Astrocyte (in vitro differentiated cells and primary cell): ENCODE data around the gene DMBX1. TPM values are rescaled to one million over a fixed set of nuclear protein-coding genes. Genes with fewer than 3 reads are reported as not detected.
A peak's percentile ranks its signal among the peaks of the same experiment; 100 is the strongest.

Experiments used
- DNase-seq: peaks from one replicate; pipeline ENCODE4 v3.0.0-alpha.2; 2010; ENCODE audit warnings: low read depth
- FAIRE-seq: peaks from 2 replicates; lab custom pipeline; 2011; peaks lifted over from hg19 to GRCh38; lab: Jason Lieb, UNC
- H2AFZ ChIP-seq: 2 replicates; pipeline ENCODE4 v1.6.0; 2012; ENCODE audit warnings: low read depth, low read length, inconsistent platforms
- H3K27ac ChIP-seq: 2 replicates; pipeline ENCODE4 v1.5.1; 2011; ENCODE audit warnings: low read depth, low read length, inconsistent platforms
- H3K27me3 ChIP-seq: 2 replicates; pipeline ENCODE4 v1.6.0; 2011; ENCODE audit warnings: low read length, inconsistent platforms; ENCODE audit not compliant: insufficient read depth
- H3K36me3 ChIP-seq: 2 replicates; pipeline ENCODE4 v1.5.1; 2011; ENCODE audit warnings: low read length, inconsistent platforms; ENCODE audit not compliant: insufficient read depth
- H3K4me1 ChIP-seq: 2 replicates; pipeline ENCODE4 v1.5.1; 2011; ENCODE audit warnings: low read length, inconsistent platforms; ENCODE audit not compliant: insufficient read depth
- H3K4me2 ChIP-seq: 2 replicates; pipeline ENCODE4 v1.6.0; 2012; ENCODE audit warnings: low read length, inconsistent platforms
- H3K4me3 ChIP-seq: 2 replicates; pipeline ENCODE4 v1.5.1; 2011; ENCODE audit warnings: low read depth, mild to moderate bottlenecking, low read length, inconsistent platforms; ENCODE audit not compliant: insufficient read depth
- H3K79me2 ChIP-seq: 2 replicates; pipeline ENCODE4 v1.6.0; 2012; ENCODE audit warnings: mild to moderate bottlenecking, low read length, inconsistent platforms; ENCODE audit not compliant: insufficient read depth
- H3K9ac ChIP-seq: 2 replicates; pipeline ENCODE4 v1.6.0; 2012; ENCODE audit warnings: mild to moderate bottlenecking, low read length, inconsistent platforms
- H3K9me3 ChIP-seq: 2 replicates; pipeline ENCODE4 v1.5.1; 2012; ENCODE audit warnings: low read depth, mild to moderate bottlenecking, low read length, inconsistent platforms; ENCODE audit not compliant: insufficient read depth
- H4K20me1 ChIP-seq: 2 replicates; pipeline ENCODE4 v1.6.0; 2012; ENCODE audit warnings: low read length, inconsistent platforms; ENCODE audit not compliant: insufficient read depth
- H3K27ac Mint-ChIP-seq: one replicate; pipeline ENCODE4 v1.8.0; 2021; ENCODE audit warnings: mild to moderate bottlenecking, mixed read lengths; ENCODE audit not compliant: unreplicated experiment
- H3K27me3 Mint-ChIP-seq: one replicate; pipeline ENCODE4 v1.8.0; 2021; ENCODE audit warnings: low read depth, mixed read lengths; ENCODE audit not compliant: unreplicated experiment
- H3K36me3 Mint-ChIP-seq: one replicate; pipeline ENCODE4 v1.8.0; 2021; ENCODE audit warnings: low read depth, mixed read lengths; ENCODE audit not compliant: unreplicated experiment
- H3K4me1 Mint-ChIP-seq: one replicate; pipeline ENCODE4 v1.8.0; 2021; ENCODE audit warnings: low read depth, mixed read lengths; ENCODE audit not compliant: unreplicated experiment
- H3K4me3 Mint-ChIP-seq: one replicate; pipeline ENCODE4 v1.8.0; 2021; ENCODE audit warnings: mild to moderate bottlenecking, moderate library complexity, mixed read lengths; ENCODE audit not compliant: unreplicated experiment
- H3K9me3 Mint-ChIP-seq: one replicate; pipeline ENCODE4 v1.8.0; 2021; ENCODE audit warnings: mild to moderate bottlenecking, mixed read lengths; ENCODE audit not compliant: unreplicated experiment
- EZH2 ChIP-seq: IDR thresholded peaks from 2 replicates; pipeline ENCODE4 v1.6.1; 2012; ENCODE audit warnings: mild to moderate bottlenecking, low read length, inconsistent platforms; ENCODE audit not compliant: insufficient read depth
- total RNA-seq: library from RNA; stranded (reverse); gene quantifications from 2 replicates; pipeline ENCODE4 v1.2.1, GENCODE V29; 2021
- TF ChIP-seq, protein P1 (sequence below): IDR thresholded peaks from 2 replicates; pipeline ENCODE4 v1.5.1; 2011; ENCODE audit warnings: low read depth, mild to moderate bottlenecking, inconsistent platforms, low read length, moderate library complexity; ENCODE audit not compliant: insufficient read depth

Gene DMBX1
- total RNA-seq, 1 donor from 2014 or later, result 0.07 TPM

DNA sequence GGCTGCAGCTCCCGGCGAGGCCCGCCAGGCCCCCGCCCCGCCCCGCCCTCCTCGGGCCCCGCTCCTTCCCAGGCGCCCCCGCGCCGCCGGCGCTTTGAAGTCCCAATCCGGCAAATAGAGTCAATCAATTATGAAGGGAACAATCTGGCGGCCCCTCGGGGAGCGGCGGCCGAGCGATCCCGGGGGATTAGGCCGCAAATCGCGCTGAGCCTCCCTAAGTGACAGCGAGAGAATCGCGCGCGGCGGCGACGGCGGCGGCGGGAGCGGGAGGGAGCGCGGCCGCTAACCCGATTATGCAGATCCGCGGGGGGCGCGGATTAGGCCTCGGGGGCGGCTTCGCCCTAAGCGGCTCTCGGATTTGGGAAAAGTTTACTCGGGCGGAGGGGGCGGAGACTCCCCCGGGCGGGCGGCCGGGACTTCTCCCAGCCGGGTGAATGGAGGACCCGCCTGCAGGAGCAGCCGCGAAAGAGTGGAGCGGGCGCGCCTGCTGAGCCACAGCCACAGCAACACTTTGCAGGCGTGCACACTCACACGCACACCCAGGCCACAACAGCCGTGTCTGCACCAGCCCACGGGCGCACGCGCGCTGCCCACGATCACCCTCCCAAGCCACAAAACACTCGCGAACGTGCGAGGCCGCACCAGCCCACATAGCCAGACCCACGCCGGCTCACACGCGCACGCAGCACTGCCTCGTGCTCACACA is 23.0 kb upstream of the DMBX1 start:
- H3K27me3 ChIP-seq, result peaks cover 40% of the 10 kb centered on the region
- no peak for DNase-seq
- no peaks in the 10 kb centered on the region for H3K36me3 Mint-ChIP-seq
- peak overlapping the region; percentile 84 for H3K4me2 ChIP-seq
- H3K79me2 ChIP-seq, result no peaks in the 10 kb centered on the region
- no peak overlapping the region for H3K27ac ChIP-seq
- H4K20me1 ChIP-seq, result no peaks in the 10 kb centered on the region
- peaks cover 70% of the 10 kb centered on the region for H3K27me3 Mint-ChIP-seq
- TF ChIP-seq EZH2, result peak; percentile 59
- TF ChIP-seq, protein P1, sequence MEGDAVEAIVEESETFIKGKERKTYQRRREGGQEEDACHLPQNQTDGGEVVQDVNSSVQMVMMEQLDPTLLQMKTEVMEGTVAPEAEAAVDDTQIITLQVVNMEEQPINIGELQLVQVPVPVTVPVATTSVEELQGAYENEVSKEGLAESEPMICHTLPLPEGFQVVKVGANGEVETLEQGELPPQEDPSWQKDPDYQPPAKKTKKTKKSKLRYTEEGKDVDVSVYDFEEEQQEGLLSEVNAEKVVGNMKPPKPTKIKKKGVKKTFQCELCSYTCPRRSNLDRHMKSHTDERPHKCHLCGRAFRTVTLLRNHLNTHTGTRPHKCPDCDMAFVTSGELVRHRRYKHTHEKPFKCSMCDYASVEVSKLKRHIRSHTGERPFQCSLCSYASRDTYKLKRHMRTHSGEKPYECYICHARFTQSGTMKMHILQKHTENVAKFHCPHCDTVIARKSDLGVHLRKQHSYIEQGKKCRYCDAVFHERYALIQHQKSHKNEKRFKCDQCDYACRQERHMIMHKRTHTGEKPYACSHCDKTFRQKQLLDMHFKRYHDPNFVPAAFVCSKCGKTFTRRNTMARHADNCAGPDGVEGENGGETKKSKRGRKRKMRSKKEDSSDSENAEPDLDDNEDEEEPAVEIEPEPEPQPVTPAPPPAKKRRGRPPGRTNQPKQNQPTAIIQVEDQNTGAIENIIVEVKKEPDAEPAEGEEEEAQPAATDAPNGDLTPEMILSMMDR, result no peak
- H3K4me1 Mint-ChIP-seq, result peaks cover 22% of the 10 kb centered on the region
- H2AFZ ChIP-seq, result peak overlapping the region; percentile 86
- peak overlapping the region; percentile 43 for H3K9ac ChIP-seq
- H3K9me3 ChIP-seq, result no peaks in the 10 kb centered on the region
- H3K4me3 ChIP-seq, result peak overlapping the region; percentile 56
- no peak for FAIRE-seq
- no peaks in the 10 kb centered on the region for H3K36me3 ChIP-seq
- peak overlapping the region; percentile 75 for H3K4me3 Mint-ChIP-seq
- no peaks in the 10 kb centered on the region for H3K9me3 Mint-ChIP-seq
- peaks cover 8% of the 10 kb centered on the region for H3K4me1 ChIP-seq
- H3K27ac Mint-ChIP-seq, result peak overlapping the region; percentile 18

DNA sequence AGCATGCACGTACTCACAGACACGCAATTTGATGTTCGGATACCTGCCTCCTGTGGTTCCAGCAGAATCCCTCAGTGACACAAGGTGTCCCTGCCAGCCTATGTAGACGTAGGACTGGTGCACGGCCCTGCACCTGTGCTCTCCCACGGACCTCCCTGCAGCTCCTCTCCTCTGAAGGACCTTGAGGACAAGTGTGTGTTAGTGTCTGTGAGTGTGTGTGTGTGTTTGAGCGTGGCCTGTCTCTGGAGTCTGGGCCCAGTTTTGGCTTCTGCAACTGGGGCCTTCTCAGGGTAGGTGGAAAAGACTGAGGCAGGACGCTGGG is 22.5 kb upstream of the DMBX1 start:
- Mint-ChIP-seq H3K36me3 (no peaks in the 10 kb centered on the region), H3K4me3 (peak overlapping the region; percentile 75), H3K9me3 (no peaks in the 10 kb centered on the region), H3K27me3 (peaks cover 65% of the 10 kb centered on the region), H3K4me1 (peaks cover 18% of the 10 kb centered on the region), H3K27ac (peak overlapping the region; percentile 18)
- H3K9ac ChIP-seq, result peak overlapping the region; percentile 43
- H3K4me3 ChIP-seq, result peak overlapping the region; percentile 56
- H3K9me3 ChIP-seq, result no peaks in the 10 kb centered on the region
- H4K20me1 ChIP-seq, result no peaks in the 10 kb centered on the region
- peak overlapping the region; percentile 86 for H2AFZ ChIP-seq
- DNase-seq, result no peak
- peak overlapping the region; percentile 84 for H3K4me2 ChIP-seq
- peaks cover 38% of the 10 kb centered on the region for H3K27me3 ChIP-seq
- no peaks in the 10 kb centered on the region for H3K36me3 ChIP-seq
- no peak for FAIRE-seq
- H3K79me2 ChIP-seq, result no peaks in the 10 kb centered on the region
- peaks cover 5% of the 10 kb centered on the region for H3K4me1 ChIP-seq
- H3K27ac ChIP-seq, result no peak overlapping the region
- TF ChIP-seq, protein P1, result no peak
- TF ChIP-seq EZH2, result no peak

- H4K20me1 ChIP-seq, result no peaks in the 10 kb centered on the region
- FAIRE-seq, result no peak
- Mint-ChIP-seq H3K4me3 (no peak overlapping the region), H3K9me3 (no peaks in the 10 kb centered on the region), H3K36me3 (no peaks in the 10 kb centered on the region), H3K4me1 (peaks cover 7% of the 10 kb centered on the region), H3K27me3 (peaks cover 70% of the 10 kb centered on the region), H3K27ac (no peak overlapping the region)
- TF ChIP-seq, protein P1, result no peak
- TF ChIP-seq EZH2, result no peak
- no peak overlapping the region for H3K4me2 ChIP-seq
- H3K79me2 ChIP-seq, result no peaks in the 10 kb centered on the region
- no peaks in the 10 kb centered on the region for H3K9me3 ChIP-seq
- DNase-seq, result no peak
- no peak overlapping the region for H3K4me3 ChIP-seq
- H3K36me3 ChIP-seq, result no peaks in the 10 kb centered on the region
- H3K4me1 ChIP-seq, result peaks cover 5% of the 10 kb centered on the region
- H2AFZ ChIP-seq, result no peak overlapping the region
- no peak overlapping the region for H3K9ac ChIP-seq
- H3K27ac ChIP-seq, result no peak overlapping the region
- H3K27me3 ChIP-seq, result peaks cover 53% of the 10 kb centered on the region
These were observed 19.8 kb upstream of the DMBX1 start for GRCh38 chr1:46469881-46470280.
